H1 (cell line): ENCODE results near the gene HSPA12A. TPM values are rescaled to one million over a fixed set of nuclear protein-coding genes. Genes with fewer than 3 reads are reported as not detected.

Source experiments
- CTCF ChIA-PET: fragments of 300-600 bp; sonication (Branson Sonifier 250); formaldehyde crosslinking; loops from one replicate; lab custom pipeline; 2021; ENCODE audit not compliant: partially characterized antibody; lab: Charles Lee
- POLR2A ChIA-PET: fragments of 300-600 bp; sonication (Branson Sonifier 250); formaldehyde crosslinking; loops from one replicate; lab custom pipeline; 2021; ENCODE audit warnings: inconsistent platforms; ENCODE audit not compliant: partially characterized antibody; lab: Charles Lee
- DNase-seq, 2 experiments: peaks; one replicate each; pipeline versions ENCODE4 v3.0.0 to v3.0.0-alpha.2; 2010 to 2022; ENCODE audit warnings: low spot score in 2 of 2, low read depth in 1 of 2, mixed read lengths in 1 of 2
- FAIRE-seq: peaks from 2 replicates; lab custom pipeline; 2011; peaks lifted over from hg19 to GRCh38; lab: Jason Lieb, UNC
- H2AFZ ChIP-seq: 2 replicates; pipeline ENCODE4 v1.8.1; 2012; ENCODE audit warnings: low read length, inconsistent platforms
- H2AK5ac ChIP-seq: 2 replicates; pipeline ENCODE4 v1.6.1; 2013; ENCODE audit warnings: low read depth, low read length
- H2BK120ac ChIP-seq: replicated peaks from 2 replicates; pipeline ENCODE3; 2013; ENCODE audit warnings: low read depth, low read length, inconsistent platforms
- H2BK12ac ChIP-seq: 2 replicates; pipeline ENCODE4 v1.6.1; 2013; ENCODE audit warnings: low read depth, low read length
- H2BK15ac ChIP-seq: 2 replicates; pipeline ENCODE4 v1.6.1; 2013; ENCODE audit warnings: low read length
- H2BK20ac ChIP-seq: 2 replicates; pipeline ENCODE4 v1.6.1; 2013; ENCODE audit warnings: low read length
- H2BK5ac ChIP-seq: 2 replicates; pipeline ENCODE4 v1.6.1; 2013; ENCODE audit warnings: low read depth, low read length
- H3K14ac ChIP-seq: 2 replicates; pipeline ENCODE4 v1.6.1; 2013; ENCODE audit warnings: inconsistent platforms; ENCODE audit not compliant: insufficient read length
- H3K18ac ChIP-seq: 2 replicates; pipeline ENCODE4 v1.6.1; 2013; ENCODE audit warnings: low read length; ENCODE audit errors: extremely low read depth
- H3K23ac ChIP-seq: 2 replicates; pipeline ENCODE4 v1.6.1; 2013; ENCODE audit warnings: inconsistent platforms; ENCODE audit not compliant: insufficient read length
- H3K23me2 ChIP-seq: 2 replicates; pipeline ENCODE4 v1.6.1; 2013; ENCODE audit warnings: low read depth, low read length
- H3K27ac ChIP-seq: 2 replicates; pipeline ENCODE4 v1.6.1; 2011; ENCODE audit warnings: low read depth, low read length, inconsistent platforms
- H3K27me3 ChIP-seq, 4 experiments: replicated peaks in 1 of 4; 1 replicate in 1 of 4; 2 replicates in 3 of 4; pipeline versions ENCODE4 v1.6.1 to v1.8.1; 2011 to 2013; ENCODE audit warnings: low read length in 3 of 4, mild to moderate bottlenecking in 3 of 4, inconsistent platforms in 2 of 4, mixed read lengths in 2 of 4, moderate library complexity in 1 of 4; ENCODE audit not compliant: control insufficient read depth in 3 of 4, insufficient read depth in 3 of 4; ENCODE audit errors: extremely low read depth in 1 of 4
- H3K36me3 ChIP-seq, 4 experiments: 2 replicates each; pipeline versions ENCODE4 v1.6.1 to v1.8.1; 2011 to 2013; ENCODE audit warnings: mild to moderate bottlenecking in 4 of 4, low read length in 3 of 4, moderate library complexity in 2 of 4, control low read depth in 1 of 4, inconsistent platforms in 1 of 4; ENCODE audit not compliant: insufficient read depth in 4 of 4, control insufficient read depth in 2 of 4
- H3K4ac ChIP-seq: replicated peaks from 2 replicates; pipeline ENCODE3; 2013; ENCODE audit warnings: low read length, low read depth, mixed read lengths, inconsistent platforms; ENCODE audit not compliant: insufficient read length
- H3K4me1 ChIP-seq, 4 experiments: replicated peaks in 1 of 4; 1 replicate in 1 of 4; 2 replicates in 3 of 4; pipeline versions ENCODE4 v1.6.1 to v1.8.1; 2011 to 2013; ENCODE audit warnings: low read length in 3 of 4, inconsistent platforms in 2 of 4, mixed read lengths in 1 of 4; ENCODE audit not compliant: insufficient read depth in 4 of 4, control insufficient read depth in 3 of 4
- H3K4me2 ChIP-seq, 2 experiments: 2 replicates each; pipeline versions ENCODE4 v1.6.1 to v1.8.1; 2011 to 2013; ENCODE audit warnings: low read depth in 2 of 2, low read length in 2 of 2, control low read depth in 1 of 2, inconsistent platforms in 1 of 2, mild to moderate bottlenecking in 1 of 2; ENCODE audit not compliant: insufficient read depth in 1 of 2
- H3K4me3 ChIP-seq, 4 experiments: fragments of 200-600, 300-600 bp in 1 of 4; sonication (generic), shearing (Covaris generic), sonication (Bioruptor Twin) in 1 of 4; 2 replicates each; pipeline versions ENCODE4 v1.5.1 to v1.8.1; 2011 to 2016; ENCODE audit warnings: low read length in 4 of 4, low read depth in 3 of 4, control low read depth in 2 of 4, inconsistent platforms in 2 of 4, mild to moderate bottlenecking in 2 of 4, mixed read lengths in 1 of 4, moderate library complexity in 1 of 4; ENCODE audit not compliant: insufficient read depth in 2 of 4; ENCODE audit errors: extremely low read depth in 1 of 4
- H3K56ac ChIP-seq: replicated peaks from 2 replicates; pipeline ENCODE3; 2013; ENCODE audit warnings: low read depth, mild to moderate bottlenecking, mixed read lengths, low read length, inconsistent platforms; ENCODE audit not compliant: insufficient read length
- H3K79me1 ChIP-seq: 2 replicates; pipeline ENCODE4 v1.6.1; 2013; ENCODE audit warnings: low read depth, low read length, control low read depth
- H3K79me2 ChIP-seq, 2 experiments: 2 replicates each; pipeline versions ENCODE4 v1.6.1 to v1.8.1; 2012 to 2013; ENCODE audit warnings: low read length in 2 of 2, mild to moderate bottlenecking in 2 of 2, inconsistent platforms in 1 of 2; ENCODE audit not compliant: insufficient read depth in 2 of 2, control insufficient read depth in 1 of 2
- H3K9ac ChIP-seq, 4 experiments: replicated peaks in 1 of 4; 1 replicate in 1 of 4; 2 replicates in 3 of 4; pipeline versions ENCODE4 v1.6.1 to v1.8.1; 2011 to 2013; ENCODE audit warnings: low read depth in 3 of 4, low read length in 3 of 4, control low read depth in 2 of 4, mild to moderate bottlenecking in 2 of 4, moderate library complexity in 2 of 4, inconsistent platforms in 1 of 4; ENCODE audit errors: extremely low read depth in 1 of 4
- H3K9me3 ChIP-seq, 2 experiments: 2 replicates each; pipeline versions ENCODE4 v1.6.1 to v1.8.1; 2012 to 2013; ENCODE audit warnings: mild to moderate bottlenecking in 2 of 2, moderate library complexity in 2 of 2, control low read depth in 1 of 2, inconsistent platforms in 1 of 2, low read depth in 1 of 2, low read length in 1 of 2, mixed read lengths in 1 of 2; ENCODE audit not compliant: insufficient read depth in 2 of 2
- H4K20me1 ChIP-seq, 2 experiments: replicated peaks in 1 of 2; 2 replicates each; pipeline versions ENCODE3 to v1.8.1; 2011 to 2013; ENCODE audit warnings: inconsistent platforms in 2 of 2, low read length in 2 of 2, mild to moderate bottlenecking in 1 of 2; ENCODE audit not compliant: insufficient read depth in 2 of 2, control insufficient read depth in 1 of 2
- H4K5ac ChIP-seq: 2 replicates; pipeline ENCODE4 v1.6.1; 2013; ENCODE audit warnings: low read length, low read depth, mixed read lengths, inconsistent platforms; ENCODE audit not compliant: insufficient read length
- H4K8ac ChIP-seq: 2 replicates; pipeline ENCODE4 v1.8.0; 2013; ENCODE audit warnings: mild to moderate bottlenecking, moderate library complexity, low read length, inconsistent platforms; ENCODE audit not compliant: insufficient read depth; ENCODE audit errors: extremely low read depth
- H4K91ac ChIP-seq: replicated peaks from 2 replicates; pipeline ENCODE3; 2013; ENCODE audit warnings: low read length, mixed read lengths, inconsistent platforms; ENCODE audit not compliant: insufficient read length
- CHD1 ChIP-seq: IDR thresholded peaks from 2 replicates; pipeline ENCODE4 v1.6.1; 2012; ENCODE audit warnings: low read depth, low read length, improper control_type of control experiment
- EGR1 ChIP-seq: IDR thresholded peaks from 2 replicates; pipeline ENCODE4 v1.6.1; 2011; ENCODE audit warnings: low read depth, low read length, borderline replicate concordance
- JUND ChIP-seq: IDR thresholded peaks from 2 replicates; pipeline ENCODE4 v1.6.1; 2011; ENCODE audit warnings: mild to moderate bottlenecking, improper control_type of control experiment, low read length
- KDM1A ChIP-seq: fragments of 200-600, 300-600 bp; sonication (generic); IDR thresholded peaks from 2 replicates; pipeline ENCODE4 v1.7.1; 2016; ENCODE audit warnings: mild to moderate bottlenecking, low read length, borderline replicate concordance
- PHF8 ChIP-seq: fragments of 200-600 bp; sonication (generic); conservative IDR thresholded peaks from 2 replicates; pipeline ENCODE4 v1.7.1; 2012; ENCODE audit warnings: low read depth, mild to moderate bottlenecking, inconsistent platforms, low read length, moderate library complexity
- POLR2AphosphoS5 ChIP-seq: IDR thresholded peaks from 2 replicates; pipeline ENCODE4 v1.6.1; 2011; ENCODE audit warnings: low read depth, low read length
- RNF2 ChIP-seq: fragments of 200-900, 300-1000 bp; sonication (generic); IDR thresholded peaks from 2 replicates; pipeline ENCODE4 v1.7.1; 2016; ENCODE audit warnings: borderline replicate concordance, low read depth, mild to moderate bottlenecking, antibody characterized with exemption, low read length; ENCODE audit not compliant: poor library complexity, severe bottlenecking; ENCODE audit errors: missing control alignments
- RXRA ChIP-seq: IDR thresholded peaks from 2 replicates; pipeline ENCODE4 v1.6.1; 2011; ENCODE audit warnings: low read depth, mild to moderate bottlenecking, low read length, moderate library complexity; ENCODE audit not compliant: insufficient read depth
- SIX5 ChIP-seq: IDR thresholded peaks from 2 replicates; pipeline ENCODE4 v1.6.1; 2011; ENCODE audit warnings: mild to moderate bottlenecking, low read depth, low read length
- SP2 ChIP-seq: IDR thresholded peaks from 2 replicates; pipeline ENCODE4 v1.6.1; 2012; ENCODE audit warnings: mild to moderate bottlenecking, low read length, inconsistent platforms
- TAF1 ChIP-seq: IDR thresholded peaks from 2 replicates; pipeline ENCODE4 v1.6.1; 2011; ENCODE audit warnings: mild to moderate bottlenecking, low read depth, low read length
- WGBS, 2 experiments: shearing (Covaris generic) in 1 of 2; methylation state at CpG; one replicate each; pipeline versions ENCODE4 v1.1.6 to v1.1.7; 2013 to 2015; ENCODE audit warnings: low lambda C conversion rate in 2 of 2, mixed read lengths in 2 of 2, inconsistent platforms in 1 of 2, low coverage in 1 of 2, missing lambda C conversion rate in 1 of 2; ENCODE audit not compliant: insufficient replicate concordance in 2 of 2, insufficient coverage in 1 of 2, insufficient read length in 1 of 2; ENCODE audit errors: extremely low coverage in 1 of 2, missing lambda C conversion rate in 1 of 2; 5-methylcytosine and 5-hydroxymethylcytosine counted together
- polyA plus RNA-seq, 7 experiments: library from polyadenylated mRNA; depleted of rRNA in 3 of 7; stranded (reverse) in 5 of 7; unstranded in 2 of 7; fragments of >200 nt in 5 of 7; fragments of 200-250 nt in 2 of 7; gene quantifications; 1 replicate in 5 of 7; 2 replicates in 1 of 7; 4 replicates in 1 of 7; pipeline versions ENCODE4 v1.2.1 to v1.2.3, GENCODE V29; 2011 to 2013; ENCODE audit warnings: missing spikeins in 2 of 7, mixed read lengths in 2 of 7
- total RNA-seq: library from RNA; stranded (reverse); fragmentation: NEBNext Ultra II Directional; extraction: Animal tissue kit (Norgen Biotek cat#: 25700); gene quantifications from 2 replicates; pipeline ENCODE4 v1.2.1, GENCODE V29; 2021
- TF ChIP-seq, protein P1 (sequence below): IDR thresholded peaks from 2 replicates; pipeline ENCODE4 v1.6.1; 2011; ENCODE audit warnings: low read length, improper control_type of control experiment

Gene HSPA12A
- total and polyA plus RNA-seq, 2 of the 8 experiments (the other 6 are each of a cell fraction or from before 2014, with no cell fraction given): 3.1 to 6.9 TPM

DNA sequence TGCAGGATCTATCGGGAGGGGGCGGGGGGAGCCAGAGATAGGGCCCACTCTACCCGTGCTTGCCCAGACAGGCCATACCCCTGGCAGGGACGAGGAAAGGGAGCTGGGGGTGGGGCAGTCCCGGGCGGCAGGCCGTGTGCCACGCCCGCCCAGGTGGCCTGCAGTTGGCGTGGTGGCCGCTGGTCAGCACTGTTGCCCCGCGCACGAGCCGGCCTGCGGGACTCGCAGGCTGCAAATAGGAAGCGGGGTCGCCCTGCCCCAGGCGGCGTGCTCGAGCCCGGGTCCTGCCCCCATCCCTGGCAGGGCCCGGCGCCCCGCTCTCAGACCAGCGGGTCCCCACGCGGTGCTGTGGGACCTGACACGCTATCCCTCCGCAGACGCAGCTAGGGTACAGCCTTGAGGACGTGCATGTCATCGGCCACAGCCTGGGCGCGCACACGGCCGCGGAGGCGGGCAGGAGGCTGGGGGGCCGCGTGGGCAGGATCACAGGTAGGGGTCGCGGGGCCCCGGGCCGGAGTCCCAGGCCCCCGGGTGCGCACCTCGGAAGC is 114.9 kb downstream of the HSPA12A start:
- Histone ChIP-seq H3K4me1 (no peaks in the 10 kb centered on the region), H4K20me1 (no peaks in the 10 kb centered on the region), H2AFZ (peak overlapping the region; percentile 58; the same call in 1 of the 2 replicates), H3K56ac (no peak overlapping the region), H3K27me3 (peaks cover 0 to 4% (median 0%) of the 10 kb centered on the region in 4 experiments; a peak in 3 of 7 replicates), H2BK15ac (no peak overlapping the region), H2BK120ac (no peak overlapping the region), H3K4me3 (peak overlapping the region; percentile 44 to 75 (median 50)), H3K79me2 (no peaks in the 10 kb centered on the region), H3K4me2 (peak overlapping the region; percentile 60 to 92; a peak in 3 of 4 replicates), H3K36me3 (no peaks in the 10 kb centered on the region), H2AK5ac (no peak overlapping the region), H2BK20ac (no peak overlapping the region), H3K18ac (no peak overlapping the region; the same call in 1 of the 2 replicates), H4K8ac (peak overlapping the region; percentile 71), H3K14ac (no peak overlapping the region), H3K27ac (no peak overlapping the region), H2BK12ac (no peak overlapping the region), H4K91ac (peak overlapping the region; percentile 75), H2BK5ac (no peak overlapping the region), H3K9me3 (no peaks in the 10 kb centered on the region), H3K23me2 (peaks cover 2% of the 10 kb centered on the region; the same call in 1 of the 2 replicates), H3K23ac (no peak overlapping the region), H3K4ac (no peak overlapping the region), H4K5ac (no peak overlapping the region), H3K9ac (no peak overlapping the region; a peak in 2 of 7 replicates), H3K79me1 (no peaks in the 10 kb centered on the region)
- FAIRE-seq: no peak
- ChIA-PET CTCF (interaction anchor here (0.6 to 7.2 kb wide), 47 partner anchors 9 to 1048 kb away, joined by 3 to 93 read pairs (median 4); partner anchors contain the start of gene PNLIPRP1), POLR2A (interaction anchor here (0.6 to 0.7 kb wide), 2 partner anchors 11 to 230 kb away, joined by 3 read pairs; no protein-coding TSS in a partner anchor)
- WGBS, 2 experiments: 22% methylated on average over 31 of the region's 49 CpGs; no CpG with 5 or more reads in 1 of the 2 experiments
- DNase-seq: peak; percentile 31 to 67
- TF ChIP-seq KDM1A (no peak), RNF2 (no peak), JUND (no peak), SP2 (no peak), POLR2AphosphoS5 (no peak), SIX5 (no peak), TAF1 (no peak), EGR1 (no peak), RXRA (no peak), PHF8 (peak; percentile 40), CHD1 (no peak)
- TF ChIP-seq, protein P1, sequence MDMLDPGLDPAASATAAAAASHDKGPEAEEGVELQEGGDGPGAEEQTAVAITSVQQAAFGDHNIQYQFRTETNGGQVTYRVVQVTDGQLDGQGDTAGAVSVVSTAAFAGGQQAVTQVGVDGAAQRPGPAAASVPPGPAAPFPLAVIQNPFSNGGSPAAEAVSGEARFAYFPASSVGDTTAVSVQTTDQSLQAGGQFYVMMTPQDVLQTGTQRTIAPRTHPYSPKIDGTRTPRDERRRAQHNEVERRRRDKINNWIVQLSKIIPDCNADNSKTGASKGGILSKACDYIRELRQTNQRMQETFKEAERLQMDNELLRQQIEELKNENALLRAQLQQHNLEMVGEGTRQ: no peak
